Left lobe of liver (tissue), 2 donors: ENCODE results near the gene FGFBP3. TPM values are rescaled to one million over a fixed set of nuclear protein-coding genes. Genes with fewer than 3 reads are reported as not detected.

Experiments
- ATAC-seq: fragments of 200-7000 bp; cut with Tn5 transposase; one replicate; pipeline ENCODE4 v1.9.1; 2020; ENCODE audit warnings: mild to moderate bottlenecking, moderate library complexity
- DNase-seq: peaks from one replicate; pipeline ENCODE4 v3.0.0-alpha.2; 2020; ENCODE audit warnings: low spot score
- total RNA-seq: library from RNA; stranded (reverse); gene quantifications from one replicate; pipeline ENCODE4 v1.2.1, GENCODE V29; 2021
- donor health status: DM: no; HTN: no; CAD: no; lungs with moderate emphysema.
- donor health status: DM: no; HTN: yes; CAD: no.

Gene FGFBP3, protein sequence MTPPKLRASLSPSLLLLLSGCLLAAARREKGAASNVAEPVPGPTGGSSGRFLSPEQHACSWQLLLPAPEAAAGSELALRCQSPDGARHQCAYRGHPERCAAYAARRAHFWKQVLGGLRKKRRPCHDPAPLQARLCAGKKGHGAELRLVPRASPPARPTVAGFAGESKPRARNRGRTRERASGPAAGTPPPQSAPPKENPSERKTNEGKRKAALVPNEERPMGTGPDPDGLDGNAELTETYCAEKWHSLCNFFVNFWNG
- 0.33 TPM for total RNA-seq

DNA sequence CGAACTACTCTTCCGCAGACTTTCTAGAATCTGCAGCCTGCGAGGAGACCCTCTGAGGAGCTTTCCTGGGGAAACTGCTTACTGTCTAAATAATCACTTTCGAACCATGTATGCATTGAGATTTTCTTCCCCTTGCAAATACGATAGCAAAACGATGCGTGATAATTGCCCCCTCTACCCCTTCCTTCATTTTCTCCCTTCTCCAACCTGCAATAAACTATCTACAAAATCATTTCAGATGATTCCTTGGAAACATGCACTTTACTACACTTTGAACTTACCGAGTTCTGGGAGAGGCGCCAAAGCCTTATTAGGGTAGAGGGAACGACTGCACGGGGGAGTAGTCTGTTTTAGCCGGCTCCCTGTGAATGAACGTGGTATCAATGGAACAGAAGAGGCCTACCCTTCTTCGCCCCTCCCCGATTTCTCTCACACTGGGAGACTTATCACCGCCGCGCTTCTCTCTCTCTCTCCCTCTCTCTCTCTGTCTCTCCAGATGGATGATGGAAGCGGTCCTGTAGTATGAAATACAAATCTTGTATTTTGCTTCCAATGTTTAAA, at the start of gene FGFBP3:
Gene FGFBP3 (minus strand): TSS at position 370 of the 561 bp plus-strand sequence. CDS start 517 bp downstream, outside the sequence.
- ATAC-seq: peak; percentile 40

DNA sequence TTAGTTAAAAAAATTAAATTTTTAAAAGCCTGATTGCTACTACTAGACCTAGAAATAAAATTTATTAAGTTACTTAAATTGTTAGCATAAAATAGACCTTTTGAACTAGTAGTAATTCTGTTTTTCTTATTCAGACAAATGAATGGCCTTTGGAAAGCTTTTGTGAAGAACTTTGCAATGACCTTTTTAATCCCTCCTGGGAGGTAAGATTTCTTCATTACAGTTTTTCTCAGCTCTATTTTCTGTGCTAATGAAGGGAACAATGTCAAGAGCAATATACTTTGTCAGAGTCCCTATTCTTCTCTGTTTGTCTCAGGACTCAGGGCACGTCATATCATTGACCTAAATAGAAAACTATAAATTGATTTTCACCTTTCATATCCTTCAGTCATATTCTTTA, 47.8 kb upstream of the FGFBP3 start:
- DNase-seq (no peak), ATAC-seq (no peak)

More for the DNA sequence above, at the start of gene FGFBP3:
- no peak for DNase-seq

DNA sequence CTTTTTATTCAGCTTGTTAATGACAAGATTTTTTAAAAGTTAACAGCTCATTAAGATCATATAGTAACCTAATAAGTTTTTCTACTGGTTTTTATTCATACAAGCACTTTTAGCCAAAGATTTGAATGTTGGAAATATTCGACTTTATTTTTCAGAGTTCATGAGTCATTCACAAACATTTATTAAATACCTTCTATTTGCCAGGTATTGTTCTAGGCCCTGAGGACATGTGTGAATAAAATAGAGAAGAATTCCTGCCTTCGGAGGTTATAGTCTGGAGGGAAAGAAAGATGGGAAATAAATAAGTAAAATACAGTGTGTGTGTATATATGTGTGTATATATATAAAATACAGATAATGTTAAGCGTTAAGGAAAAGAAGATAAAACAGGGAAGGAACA, 45.8 kb upstream of the FGFBP3 start:
- DNase-seq (no peak), ATAC-seq (no peak)

DNA sequence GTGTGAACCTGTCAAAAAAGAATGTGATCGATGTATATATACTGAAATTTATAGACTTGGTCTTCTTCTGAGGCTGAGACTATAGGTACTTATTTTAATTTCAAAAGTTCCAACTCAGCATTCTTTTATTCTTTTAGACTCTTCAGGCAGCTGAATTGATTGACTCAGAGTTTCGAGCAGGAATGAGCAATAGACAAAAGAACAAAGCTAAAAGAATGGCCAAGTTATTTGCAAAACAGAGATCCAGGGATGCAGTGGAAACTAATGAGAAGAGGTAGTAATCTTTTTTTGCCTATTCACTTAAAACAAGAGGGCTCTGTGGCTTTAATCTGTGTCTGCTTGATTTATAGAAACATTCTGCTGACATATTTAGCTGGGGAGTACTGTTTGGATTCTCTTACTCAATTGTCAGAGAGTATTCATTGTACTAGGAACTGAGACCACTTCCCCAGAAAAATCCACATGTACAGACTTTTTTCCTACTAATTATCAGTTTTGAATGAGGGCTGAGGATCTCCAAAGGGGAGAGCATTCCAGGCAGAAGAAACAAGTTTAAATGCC, 44.4 kb upstream of the FGFBP3 start:
- DNase-seq: no peak
- ATAC-seq: no peak

DNA sequence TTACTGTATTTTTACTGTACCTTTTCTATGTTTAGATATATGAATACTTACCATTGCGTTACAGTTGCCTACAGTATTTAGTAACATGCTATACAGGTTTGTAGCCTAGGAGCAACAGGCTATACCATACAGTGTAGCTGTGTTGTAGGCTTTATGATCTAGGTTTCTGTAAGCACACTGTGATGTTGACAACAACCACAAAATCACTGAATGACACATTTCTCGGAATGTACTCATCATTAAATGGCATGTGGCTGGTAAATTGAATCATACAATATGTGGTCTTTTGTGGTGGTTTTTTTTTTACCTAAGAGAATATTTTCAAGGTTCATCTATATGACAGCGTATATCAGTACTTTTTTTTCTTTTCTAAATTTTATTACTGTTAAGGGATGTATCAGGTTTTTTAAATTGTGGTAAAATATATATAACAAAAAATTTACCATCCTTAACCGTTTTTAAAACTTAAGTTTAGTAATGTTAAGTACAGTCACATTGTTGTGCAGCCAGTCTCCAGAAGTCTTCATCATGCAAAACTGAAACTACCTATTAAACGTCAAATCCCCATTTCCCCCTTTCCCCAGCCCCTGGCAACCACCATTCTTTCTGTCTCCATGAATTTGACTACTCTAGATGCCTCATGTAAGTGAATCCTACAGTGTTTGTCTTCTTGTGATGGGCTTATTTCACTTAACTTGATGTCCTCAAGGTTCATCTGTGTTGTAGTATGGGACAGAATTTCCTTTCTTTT, 35.8 kb upstream of the FGFBP3 start:
- no peak for DNase-seq
- ATAC-seq: no peak

GRCh38 chr10:91941426-91941825, 32.1 kb upstream of the FGFBP3 start:
- ATAC-seq (no peak), DNase-seq (no peak)

DNA sequence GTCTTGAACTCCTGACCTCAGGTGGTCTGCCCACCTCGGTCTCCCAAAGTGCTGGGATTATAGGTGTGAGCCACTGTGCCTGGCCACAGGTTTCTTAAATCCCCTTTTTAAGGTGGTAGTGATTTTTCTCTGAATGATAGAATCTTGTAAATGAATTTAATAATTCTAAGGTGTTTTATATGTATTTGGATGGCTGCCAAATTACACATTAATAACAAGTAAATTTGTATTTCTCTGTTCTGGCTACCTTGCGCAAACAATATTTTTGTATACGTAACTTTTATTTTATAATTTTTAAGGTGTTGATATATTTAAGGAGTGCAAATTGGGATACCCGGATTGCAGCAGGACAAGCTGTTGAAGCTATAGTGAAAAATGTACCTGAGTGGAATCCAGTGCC, 30.4 kb upstream of the FGFBP3 start:
- DNase-seq: no peak
- ATAC-seq: no peak

DNA sequence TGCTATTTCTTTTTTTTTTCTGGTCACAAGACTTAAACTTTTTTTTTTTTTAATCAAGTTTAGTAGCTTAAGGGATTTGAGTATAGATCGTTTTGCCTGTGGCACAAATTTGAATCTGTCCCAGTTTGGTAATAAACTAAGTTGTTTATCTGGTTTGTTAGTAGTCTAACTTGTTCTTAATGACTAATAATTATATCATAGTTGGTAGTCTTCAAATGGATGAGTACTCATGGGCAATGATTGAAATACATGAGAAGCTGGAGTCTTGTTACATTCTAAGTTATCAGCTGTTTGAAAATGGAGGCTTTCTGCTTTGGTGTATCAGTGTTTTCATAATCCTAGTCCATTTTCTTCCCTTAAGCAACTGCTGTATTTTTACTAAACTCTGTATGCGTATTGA, 26.6 kb upstream of the FGFBP3 start:
- no peak for ATAC-seq
- no peak for DNase-seq

DNA sequence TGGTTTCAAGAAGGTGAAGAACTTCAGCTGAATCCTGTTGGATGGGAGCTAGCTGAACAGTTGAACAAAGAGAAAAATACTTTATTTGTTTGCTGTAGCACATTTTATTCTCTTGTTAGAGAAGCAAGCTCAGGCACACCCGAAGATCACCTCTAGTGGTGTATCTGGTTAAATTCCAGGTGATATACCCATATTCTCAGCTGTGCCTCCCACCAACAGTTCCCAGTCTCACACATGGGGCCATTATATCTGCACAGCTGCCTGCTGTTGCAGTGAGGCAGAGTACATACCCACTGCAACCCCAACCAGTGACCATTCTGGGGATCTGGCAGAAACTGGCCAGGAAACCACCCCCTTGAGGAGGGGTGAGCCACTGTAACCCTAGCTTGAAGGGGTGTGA, 23.5 kb upstream of the FGFBP3 start:
- no peak for DNase-seq

DNA sequence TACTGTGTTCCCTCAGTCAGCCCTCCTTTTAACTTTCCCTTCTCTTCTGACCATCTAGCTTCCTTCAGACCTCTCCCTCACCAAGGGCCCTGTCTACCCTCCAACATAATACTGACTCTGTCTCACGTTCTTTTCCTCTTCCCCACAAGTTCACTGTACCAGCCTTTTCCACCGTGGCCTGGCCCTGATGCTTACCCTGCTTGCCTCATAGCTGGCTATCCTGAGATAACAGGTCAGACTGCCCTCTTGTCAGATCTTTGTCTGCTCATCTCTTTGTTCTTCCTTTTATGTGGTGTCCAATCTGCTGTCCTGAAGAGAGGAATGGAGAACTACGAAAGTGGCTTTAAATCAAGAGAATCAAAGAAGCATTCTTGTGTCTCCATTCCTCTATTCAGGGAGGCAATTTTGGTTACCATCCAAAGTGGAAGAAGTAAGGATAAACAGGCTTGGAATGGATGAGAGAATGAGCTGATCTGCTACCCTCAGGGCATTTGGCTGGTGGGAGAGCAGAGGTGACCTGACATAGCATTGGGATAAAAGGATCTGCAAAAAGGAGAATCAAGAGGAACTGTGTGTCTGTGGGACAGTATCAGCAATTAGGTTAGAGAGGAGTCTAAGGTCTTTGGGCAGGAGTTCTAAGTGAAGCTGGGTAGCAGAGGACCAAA, 22.4 kb upstream of the FGFBP3 start:
- no peak for DNase-seq
- no peak for ATAC-seq

More for the DNA sequence above, 23.5 kb upstream of the FGFBP3 start:
- no peak for ATAC-seq

GRCh38 chr10:91930939-91931338, 21.7 kb upstream of the FGFBP3 start:
- ATAC-seq (no peak), DNase-seq (no peak)

DNA sequence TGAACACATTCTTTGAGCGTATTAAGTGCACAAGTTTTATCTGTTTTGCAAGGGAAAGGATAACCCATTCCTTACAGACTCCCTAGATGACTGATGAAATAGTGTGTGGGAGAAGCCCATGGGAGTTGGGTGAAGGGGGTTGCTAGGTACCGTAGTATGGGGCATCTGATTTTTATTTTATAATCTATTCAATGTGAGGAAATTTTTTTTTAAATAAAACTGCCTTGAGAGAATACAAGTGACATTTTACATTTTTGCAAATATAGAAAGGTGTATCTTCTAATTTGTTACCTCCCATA, 15.7 kb upstream of the FGFBP3 start:
- ATAC-seq: no peak
- DNase-seq: no peak

DNA sequence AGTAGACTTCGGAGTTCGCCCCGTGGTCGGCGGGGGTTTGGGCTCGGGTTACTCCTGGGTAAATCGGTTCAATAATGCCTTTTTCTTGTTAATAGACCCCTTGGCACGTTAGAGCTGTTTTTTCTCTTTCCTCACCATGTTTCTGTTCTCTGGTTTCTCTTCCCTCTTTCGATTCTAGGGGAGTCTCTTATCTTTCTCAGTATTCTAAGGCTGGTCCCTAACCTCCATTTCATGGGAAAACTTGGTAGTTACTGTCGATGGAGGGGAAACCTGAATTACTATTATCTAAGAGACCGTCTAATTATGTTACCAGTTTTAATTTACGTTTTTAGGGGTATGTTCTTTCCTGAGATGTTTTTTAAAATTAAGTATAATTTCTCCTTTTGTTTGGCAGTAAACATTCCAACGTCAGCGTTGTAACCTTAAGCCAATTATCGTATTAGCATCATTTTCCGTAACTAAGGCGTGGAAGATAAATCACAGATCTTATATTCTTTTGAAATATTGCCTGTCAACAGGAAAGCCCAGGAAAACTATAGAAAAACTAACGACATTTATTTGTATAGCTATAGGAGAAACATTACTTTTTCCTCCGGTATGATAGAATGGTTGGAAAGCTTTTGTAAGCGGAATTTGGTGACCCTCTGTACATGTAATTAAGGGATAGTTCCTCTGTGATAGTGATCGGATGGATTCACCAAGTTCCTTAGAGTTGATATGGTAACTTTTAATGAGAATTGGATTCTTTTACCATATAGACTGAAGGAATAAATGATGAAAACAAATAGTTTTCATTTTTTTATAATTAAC, 15.1 kb upstream of the FGFBP3 start:
- no peak for DNase-seq
- peak; percentile 29 for ATAC-seq

DNA sequence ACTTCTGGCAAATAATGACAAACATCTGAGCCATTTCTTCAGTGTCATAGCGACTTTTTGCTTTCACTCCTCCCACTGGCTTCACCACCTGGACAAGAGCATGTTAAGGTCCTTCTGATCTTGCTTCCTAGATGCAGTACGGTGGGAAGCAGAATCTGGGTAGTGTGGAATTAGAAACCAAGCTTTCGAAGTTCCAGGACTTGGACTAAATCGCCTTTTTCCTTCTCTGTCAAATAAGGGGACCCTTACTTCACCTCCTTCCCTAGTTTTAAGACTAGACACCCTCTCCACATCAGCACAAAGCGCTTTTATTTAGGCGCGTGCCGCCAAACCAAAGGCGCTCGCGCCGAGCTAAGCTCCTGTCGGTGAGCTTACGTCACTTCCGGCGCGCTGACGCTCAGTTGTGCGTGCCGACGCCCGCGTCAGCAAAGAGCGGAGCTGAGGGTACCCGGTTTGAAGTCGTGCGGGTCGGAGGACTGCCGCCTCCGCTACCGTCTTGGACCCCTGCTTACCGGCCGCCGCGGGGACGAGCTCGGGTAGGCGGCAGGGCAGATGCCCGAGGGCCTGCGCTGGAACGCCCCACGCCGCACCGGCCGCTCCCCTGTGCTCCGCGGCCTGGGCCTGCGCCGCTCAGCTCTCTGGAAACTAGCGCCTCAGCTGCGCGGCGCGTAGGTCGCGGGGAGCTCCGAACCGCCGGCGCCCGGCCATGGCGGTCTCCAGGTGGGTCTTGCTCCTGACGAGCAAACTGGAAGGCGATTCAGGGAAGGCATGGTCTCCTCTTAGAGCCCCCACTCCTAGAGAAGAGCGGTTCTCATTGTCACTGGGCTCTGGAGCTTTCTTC, 14.3 kb upstream of the FGFBP3 start, which contains the start of gene BTAF1:
Gene BTAF1 (plus strand): TSS at position 400 of the 841 bp plus-strand sequence. CDS start 307 bp downstream, at position 707.
- DNase-seq (peak; percentile 94), ATAC-seq (peak; percentile 96)

DNA sequence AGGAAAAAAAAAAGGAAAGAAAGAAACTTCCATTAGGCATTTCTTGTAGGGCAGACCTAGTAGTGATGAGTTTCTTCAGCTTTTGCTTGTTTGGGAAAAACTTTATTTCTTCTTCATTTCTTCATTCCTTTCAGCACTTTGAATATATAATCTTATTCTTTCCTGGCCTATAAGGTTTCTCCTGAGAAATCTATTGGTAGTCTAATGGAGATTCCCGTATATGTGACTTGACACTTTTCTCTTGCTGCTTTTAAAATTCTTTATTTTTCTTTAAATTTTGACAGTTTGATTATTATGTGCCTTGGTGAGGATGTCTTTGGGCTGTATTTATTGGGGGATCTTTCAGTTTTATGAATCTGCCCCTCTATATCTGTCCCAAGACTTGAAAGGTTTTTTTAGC, 10.4 kb upstream of the FGFBP3 start:
- DNase-seq: no peak
- no peak for ATAC-seq

- DNase-seq (no peak), ATAC-seq (no peak)
These were observed 1.2 kb upstream of the FGFBP3 start for GRCh38 chr10:91910467-91910866.

GRCh38 chr10:91908337-91909116, 759 bp downstream of the FGFBP3 start:
- peak; percentile 93 for ATAC-seq
- DNase-seq: peak; percentile 76

DNA sequence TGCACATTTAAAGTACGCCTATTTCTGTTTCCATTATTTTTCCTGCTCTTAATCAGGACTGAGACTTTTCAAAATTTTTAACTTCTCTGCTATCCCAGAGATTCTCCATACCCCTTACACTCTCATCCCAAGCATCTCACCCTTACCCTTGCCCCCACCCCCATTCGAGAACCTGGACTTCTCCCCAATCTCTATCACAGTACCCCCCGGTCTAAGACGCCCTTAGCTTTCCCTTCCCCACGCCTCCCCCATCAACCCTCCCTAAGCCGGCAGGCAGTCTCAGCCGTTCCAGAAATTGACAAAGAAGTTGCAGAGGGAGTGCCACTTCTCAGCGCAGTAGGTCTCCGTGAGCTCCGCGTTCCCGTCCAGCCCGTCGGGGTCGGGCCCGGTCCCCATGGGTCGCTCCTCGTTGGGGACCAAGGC, 1.4 kb downstream of the FGFBP3 start:
- no peak for ATAC-seq
- no peak for DNase-seq
